ENCODE data around the gene MTHFD1L. TPM values are rescaled to one million over a fixed set of nuclear protein-coding genes. Genes with fewer than 3 reads are reported as not detected.

Gene MTHFD1L
- total and polyA plus RNA-seq, 2 of the 4 experiments (the other 2 are of a cell fraction) = 43.5 to 53.2 TPM

GRCh38 chr6:150959166-150959565 is 93.7 kb downstream of the MTHFD1L start:
- Histone ChIP-seq H3K27me3 (ENCODE audit: control insufficient read depth, insufficient read depth, low read length) (no peaks in the 10 kb centered on the region), H3K79me1 (ENCODE audit: low read depth in 1 of 2, low read length in 2 of 2) (peaks cover 5 to 10% of the 10 kb centered on the region in 2 experiments; a peak in 2 of 4 replicates), H3K4ac (ENCODE audit: low read depth, low read length) (no peak overlapping the region), H2AK9ac (replicated peaks; ENCODE audit: low read depth, low read length, poor library complexity) (no peak overlapping the region), H3K18ac (ENCODE audit: low read depth, low read length) (no peak overlapping the region), H3K9me1 (ENCODE audit: insufficient read depth, low read length) (peaks cover 4% of the 10 kb centered on the region; the same call in 1 of the 2 replicates), H3K56ac (ENCODE audit: extremely low read depth, insufficient read depth, low read length) (no peak overlapping the region), H3K9ac (ENCODE audit: low read depth, low read length) (no peak overlapping the region), H3K4me3 (ENCODE audit: insufficient read depth, low read depth, low read length) (no peak overlapping the region), H3K23ac (ENCODE audit: low read depth, low read length) (0 out of 2 replicates have a peak overlapping the region, but pooled peaks have one; percentile 23), H2BK20ac (ENCODE audit: low read depth, low read length) (no peak overlapping the region), H4K8ac (ENCODE audit: low read depth in 2 of 2, low read length in 2 of 2) (no peak overlapping the region; a peak in 1 of 4 replicates), H3K27ac (ENCODE audit: insufficient read depth, low read length) (no peak overlapping the region), H3K14ac (replicated peaks; ENCODE audit: low read depth, low read length) (no peak overlapping the region), H2AK5ac (ENCODE audit: low read depth, low read length) (no peak overlapping the region), H2AFZ (replicated peaks; ENCODE audit: low read length, poor library complexity) (no peak overlapping the region), H2BK120ac (ENCODE audit: low read depth, low read length) (no peak overlapping the region), H3K4me2 (ENCODE audit: low read depth, low read length) (no peak overlapping the region), H2BK5ac (ENCODE audit: low read depth, low read length, poor library complexity, severe bottlenecking) (no peak overlapping the region), H3K9me3 (ENCODE audit: control insufficient read depth, insufficient read depth, low read length) (no peaks in the 10 kb centered on the region), H3K4me1 (ENCODE audit: control insufficient read depth, insufficient read depth, low read length) (no peaks in the 10 kb centered on the region), H3K36me3 (ENCODE audit: control insufficient read depth, insufficient read depth, low read length) (peaks cover 43% of the 10 kb centered on the region), H2BK15ac (ENCODE audit: low read depth, low read length) (no peak overlapping the region), H4K5ac (ENCODE audit: low read depth, low read length) (no peak overlapping the region; the same call in 1 of the 2 replicates), H4K91ac (ENCODE audit: insufficient read depth, low read depth, low read length) (no peak overlapping the region), H4K20me1 (ENCODE audit: insufficient read depth, low read length) (no peaks in the 10 kb centered on the region)
- DNase-seq (no peak), ATAC-seq (ENCODE audit: low read depth) (no peak; the same call in 1 of the 2 replicates)
- intact Hi-C loops (cut with micrococcal nuclease) = no loop called here
- ChIA-PET CTCF (no interaction called here), POLR2A (ENCODE audit: unreplicated experiment) (no interaction called here)
- TF ChIP-seq CHD1 (IDR thresholded peaks at IDR 0.05; ENCODE audit: low read depth, low read length) = no peak
- no peak for TF ChIP-seq MAZ (IDR thresholded peaks at IDR 0.05; ENCODE audit: borderline replicate concordance, low read depth, low read length)
- TF ChIP-seq SMC3 (IDR thresholded peaks at IDR 0.05; ENCODE audit: low read depth, low read length) = no peak
- no peak for TF ChIP-seq RAD21 (IDR thresholded peaks at IDR 0.05; ENCODE audit: low read length)
- TF ChIP-seq CEBPB (IDR thresholded peaks at IDR 0.05; ENCODE audit: low read depth, low read length) = no peak
- no peak for TF ChIP-seq BHLHE40 (IDR thresholded peaks at IDR 0.05; ENCODE audit: low read depth, low read length)
- no peak for TF ChIP-seq RCOR1 (IDR thresholded peaks at IDR 0.05; ENCODE audit: insufficient replicate concordance, low read length)
- no peak for TF ChIP-seq RFX5 (IDR thresholded peaks at IDR 0.05; ENCODE audit: low read depth, low read length)
- TF ChIP-seq POLR2A (IDR thresholded peaks at IDR 0.05; ENCODE audit: low read depth, low read length) = no peak
- TF ChIP-seq, protein P1, sequence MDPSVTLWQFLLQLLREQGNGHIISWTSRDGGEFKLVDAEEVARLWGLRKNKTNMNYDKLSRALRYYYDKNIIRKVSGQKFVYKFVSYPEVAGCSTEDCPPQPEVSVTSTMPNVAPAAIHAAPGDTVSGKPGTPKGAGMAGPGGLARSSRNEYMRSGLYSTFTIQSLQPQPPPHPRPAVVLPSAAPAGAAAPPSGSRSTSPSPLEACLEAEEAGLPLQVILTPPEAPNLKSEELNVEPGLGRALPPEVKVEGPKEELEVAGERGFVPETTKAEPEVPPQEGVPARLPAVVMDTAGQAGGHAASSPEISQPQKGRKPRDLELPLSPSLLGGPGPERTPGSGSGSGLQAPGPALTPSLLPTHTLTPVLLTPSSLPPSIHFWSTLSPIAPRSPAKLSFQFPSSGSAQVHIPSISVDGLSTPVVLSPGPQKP (IDR thresholded peaks at IDR 0.05; ENCODE audit: borderline replicate concordance, low read depth, low read length) = no peak
- TF ChIP-seq CTCF (conservative IDR thresholded peaks at IDR 0.05; ENCODE audit: low read depth, low read length) = no peak
- TF ChIP-seq MXI1 (IDR thresholded peaks at IDR 0.05; ENCODE audit: borderline replicate concordance, low read depth, low read length) = no peak
- BruUV-seq (replicated peaks) = no TSS peak
- in situ Hi-C loops (cut with MboI; ENCODE audit: low sequenced_read_pairs) = no loop called here
- WGBS, 2 experiments (ENCODE audit: extremely low coverage in 2 of 2, insufficient read length in 1 of 2) = 0% methylated on average over 2 of the region's 4 CpGs; no CpG with 5 or more reads in 1 of the 2 experiments
- dilution Hi-C loops (cut with HindIII; ENCODE audit: low sequenced_read_pairs, unreplicated experiment) = no loop called here
